HG02623 (cell line): ENCODE data around the gene KEAP1.

Source experiments
- ATAC-seq: cut with Tn5 transposase; IDR thresholded peaks from one replicate; pipeline ENCODE4 v1.9.1; 2021; ENCODE audit warnings: moderate library complexity; ENCODE audit not compliant: unreplicated experiment

Gene KEAP1

DNA sequence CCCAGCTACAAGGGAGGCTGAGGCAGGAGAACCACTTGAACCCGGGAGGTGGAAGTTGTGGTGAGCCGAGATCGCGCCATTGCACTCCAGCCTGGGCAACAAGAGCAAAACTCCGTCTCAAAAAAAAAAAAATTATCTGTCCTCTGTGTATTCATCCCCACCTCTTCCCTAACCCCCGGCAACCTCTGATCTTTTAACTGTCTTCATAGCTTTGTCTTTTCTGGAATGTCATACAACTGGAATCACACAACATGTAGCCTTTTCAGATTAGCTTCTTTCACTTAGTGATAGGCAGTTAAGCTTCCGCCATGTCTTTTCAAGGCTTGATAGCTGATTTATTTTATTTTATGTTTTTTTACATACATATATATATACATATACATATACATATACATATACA, 22.5 kb upstream of the KEAP1 start:
- ATAC-seq = no peak

DNA sequence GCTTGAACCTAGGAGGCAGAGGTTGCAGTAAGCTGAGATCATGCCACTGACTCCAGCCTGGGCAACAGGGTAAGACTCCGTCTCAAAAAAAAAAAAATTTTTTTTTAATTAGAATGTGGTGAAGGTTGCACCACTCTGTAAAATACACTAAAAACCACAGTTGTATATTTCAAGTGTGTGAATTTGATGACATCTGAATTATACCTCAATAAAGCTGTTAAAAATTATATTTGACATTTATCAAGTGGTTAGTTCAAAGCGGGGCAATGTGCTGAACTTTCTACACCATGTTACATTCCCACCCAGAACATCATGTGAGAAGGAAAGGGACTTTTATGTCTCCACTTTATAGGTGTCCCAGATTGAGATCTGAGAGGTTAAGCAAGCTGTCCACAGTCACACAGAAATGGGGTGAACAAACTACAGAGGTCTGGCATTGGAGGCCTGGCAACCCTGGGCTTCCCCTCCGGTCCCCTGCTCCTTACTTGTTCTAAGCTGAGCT, 20.0 kb upstream of the KEAP1 start:
- ATAC-seq = no peak

DNA sequence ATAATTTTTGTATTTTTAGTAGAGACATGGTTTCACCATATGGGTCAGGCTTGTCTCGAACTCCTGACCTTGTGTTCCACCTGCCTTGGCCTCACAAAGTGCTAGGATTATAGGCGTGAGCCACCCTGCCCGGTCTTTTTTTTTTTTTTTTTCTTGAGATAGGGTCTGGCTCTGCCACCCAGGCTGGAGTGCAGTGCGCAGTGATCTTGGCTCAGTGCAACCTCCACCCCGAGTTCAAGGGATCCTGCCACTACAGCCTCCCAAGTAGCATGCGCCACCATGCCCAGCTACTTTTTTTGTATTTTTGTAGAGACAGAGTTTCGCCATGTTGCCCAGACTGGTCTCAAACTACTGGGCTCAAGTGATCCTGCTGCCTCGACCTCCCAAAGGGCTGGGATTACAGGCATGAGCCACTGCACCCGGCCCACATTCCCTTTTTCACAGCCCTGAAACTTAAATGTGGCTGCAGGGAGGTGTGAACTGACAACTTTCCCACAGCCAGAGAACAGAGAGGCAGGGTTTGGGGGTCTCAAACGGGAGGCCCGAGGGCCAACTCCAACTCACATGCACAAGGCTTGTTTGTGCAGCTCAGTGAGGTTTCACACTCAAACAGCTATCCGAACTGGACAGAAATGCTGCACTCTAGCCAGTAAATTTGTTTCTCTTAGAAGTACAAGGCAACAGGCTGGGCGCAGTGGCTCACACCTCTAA, 18.5 kb upstream of the KEAP1 start:
- ATAC-seq = no peak

DNA sequence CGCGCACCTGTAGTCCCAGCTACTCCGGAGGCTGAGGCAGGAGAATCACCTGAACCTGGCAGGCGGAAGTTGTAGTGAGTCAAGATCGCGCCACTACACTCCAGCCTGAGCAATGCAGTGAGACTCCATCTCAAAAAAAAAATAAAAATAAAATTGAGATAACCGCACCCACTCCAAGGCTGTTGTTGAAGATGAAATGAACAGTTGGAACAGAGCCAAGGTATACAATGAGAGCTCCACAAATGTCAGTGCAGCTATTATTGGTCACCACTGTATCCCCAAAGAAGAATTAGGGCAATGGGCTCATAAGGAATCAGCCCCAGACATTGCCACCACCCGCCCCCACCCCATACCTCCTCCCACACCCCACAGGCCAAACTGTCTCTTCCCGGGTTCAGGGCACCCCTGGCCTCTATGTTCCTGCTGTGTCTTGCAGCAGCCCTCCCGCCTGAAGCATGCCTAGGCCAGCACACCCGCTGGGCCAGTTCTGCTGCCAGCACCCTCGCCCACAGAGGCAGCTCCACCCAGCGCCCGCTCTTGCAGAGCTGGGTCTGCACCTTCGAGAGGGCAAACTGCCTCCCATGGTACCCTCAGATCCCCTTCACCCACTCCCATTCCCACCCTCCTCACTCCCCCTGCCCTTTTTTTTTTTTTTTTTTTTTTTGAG, 17.6 kb upstream of the KEAP1 start:
- no peak for ATAC-seq

DNA sequence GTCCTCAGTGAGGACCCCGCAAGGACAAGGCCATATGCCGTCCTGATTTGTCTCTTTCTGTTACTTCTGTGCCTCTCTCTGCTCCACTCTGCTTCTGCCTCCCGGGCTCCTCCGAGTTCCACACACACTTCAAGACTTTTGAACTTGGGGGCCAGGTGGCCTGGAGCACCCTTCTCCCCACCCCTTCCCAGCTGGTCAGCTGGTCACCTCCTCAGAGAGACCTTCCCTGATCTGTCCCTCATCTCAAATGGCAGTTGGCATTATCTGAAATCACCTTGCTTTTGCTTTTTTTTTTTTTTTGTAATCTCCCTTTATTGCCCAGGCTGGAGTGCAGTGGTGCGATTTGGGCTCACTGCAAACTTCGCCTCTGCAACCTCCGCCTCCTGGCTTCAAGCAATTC, 16.3 kb upstream of the KEAP1 start:
- ATAC-seq = no peak

DNA sequence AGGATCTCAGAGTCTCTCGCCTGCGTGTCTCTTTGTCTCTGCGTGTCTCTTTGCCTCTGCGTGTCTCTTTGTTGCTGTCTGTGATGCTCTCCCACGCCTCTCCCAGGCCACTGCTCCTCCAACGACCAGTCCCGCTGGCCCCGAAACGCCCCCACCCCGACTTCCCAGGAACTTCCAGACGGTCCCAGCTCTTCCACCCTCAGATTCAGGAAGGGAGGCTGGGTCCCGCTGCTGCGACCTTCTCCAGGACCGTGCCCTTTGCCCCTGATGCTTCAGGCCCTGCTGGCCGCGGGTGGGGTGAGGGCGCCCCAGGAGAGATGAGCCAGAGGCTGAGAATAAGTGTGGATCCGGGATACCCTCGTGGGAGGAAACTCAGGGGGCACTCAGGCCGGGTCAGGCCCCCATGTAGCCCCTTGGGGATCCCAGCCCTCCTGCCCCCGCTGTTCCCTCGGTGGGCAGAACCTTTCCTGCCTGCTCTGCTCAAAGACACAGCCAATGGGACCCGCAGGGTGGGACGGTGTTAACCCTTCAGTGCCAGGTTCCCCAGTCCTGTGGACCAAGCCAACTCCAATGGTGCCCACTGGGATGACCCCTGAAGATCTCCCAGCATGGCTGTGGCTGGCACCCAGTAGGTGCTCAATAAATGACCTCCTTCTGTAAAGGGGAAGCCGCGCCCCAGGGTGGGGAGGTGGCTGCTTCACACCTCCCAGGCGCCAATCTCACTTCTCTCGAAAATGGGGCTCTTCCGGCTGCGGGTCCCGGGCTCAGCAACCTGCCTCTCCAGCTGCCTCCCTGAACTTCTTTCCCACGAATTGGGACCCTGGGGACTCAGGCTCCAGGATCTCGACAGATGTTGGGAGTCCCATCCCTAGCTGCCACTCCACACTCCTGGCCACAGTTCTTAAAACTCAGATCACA, 15.5 kb upstream of the KEAP1 start:
- no peak for ATAC-seq

DNA sequence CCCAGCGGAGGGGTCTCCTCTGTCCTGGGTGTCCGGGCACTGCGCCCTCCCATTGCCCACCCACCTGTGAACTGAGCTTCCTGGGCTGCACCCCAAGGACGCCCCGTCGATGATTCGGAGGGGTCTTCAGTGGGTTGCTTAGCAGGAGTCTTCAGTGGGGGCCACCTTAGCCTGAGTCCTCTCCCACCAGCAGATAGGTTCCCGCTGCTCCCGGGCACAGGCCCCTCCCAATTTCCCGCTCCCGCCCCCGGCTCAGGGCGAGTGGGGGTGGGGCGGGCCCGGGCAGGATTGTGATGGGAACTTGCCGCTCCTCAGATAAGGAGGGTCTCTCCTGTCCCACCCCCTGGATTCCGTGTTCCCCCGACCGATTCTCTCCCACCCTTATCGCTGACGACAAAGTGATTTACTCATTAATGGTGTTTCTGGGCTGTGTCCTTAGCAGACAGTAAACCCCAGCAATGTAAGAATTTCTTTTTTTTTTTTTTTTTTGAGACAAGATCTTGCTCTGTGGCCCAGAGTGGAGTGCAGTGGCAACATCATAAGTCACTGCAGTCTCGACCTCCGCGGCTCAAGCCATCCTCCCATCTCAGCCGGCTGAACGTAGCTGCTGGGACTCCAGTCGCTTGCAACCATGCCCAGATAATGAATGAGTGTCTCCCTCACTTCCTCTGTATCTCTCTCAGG, 14.7 kb upstream of the KEAP1 start:
- ATAC-seq = no peak

DNA sequence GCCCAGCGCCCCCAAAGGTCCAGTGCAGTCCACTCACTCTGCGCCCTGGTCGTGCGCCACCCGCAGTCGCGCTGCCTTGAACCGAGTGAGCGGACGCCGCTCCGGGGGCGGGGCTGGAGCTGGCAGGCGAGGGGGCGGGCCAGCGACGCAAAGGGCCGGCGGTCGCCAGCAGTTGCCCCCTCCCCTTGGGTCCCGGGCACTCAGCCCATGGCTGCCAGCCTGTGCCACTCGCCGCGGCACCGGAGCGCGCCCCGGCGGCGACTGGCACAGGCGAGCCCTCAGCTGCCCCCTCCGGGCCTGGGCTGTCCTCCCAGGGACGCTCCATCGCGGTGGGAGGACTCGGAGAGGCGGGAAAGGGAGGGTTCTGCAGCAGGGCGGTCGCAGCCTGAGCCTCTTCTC, 14.2 kb upstream of the KEAP1 start, which contains the start of gene S1PR5:
Gene S1PR5, minus strand, starts transcription at position 87 of the 399 bp plus-strand sequence. CDS start 2,436 bp downstream, outside the sequence.
- no peak for ATAC-seq

DNA sequence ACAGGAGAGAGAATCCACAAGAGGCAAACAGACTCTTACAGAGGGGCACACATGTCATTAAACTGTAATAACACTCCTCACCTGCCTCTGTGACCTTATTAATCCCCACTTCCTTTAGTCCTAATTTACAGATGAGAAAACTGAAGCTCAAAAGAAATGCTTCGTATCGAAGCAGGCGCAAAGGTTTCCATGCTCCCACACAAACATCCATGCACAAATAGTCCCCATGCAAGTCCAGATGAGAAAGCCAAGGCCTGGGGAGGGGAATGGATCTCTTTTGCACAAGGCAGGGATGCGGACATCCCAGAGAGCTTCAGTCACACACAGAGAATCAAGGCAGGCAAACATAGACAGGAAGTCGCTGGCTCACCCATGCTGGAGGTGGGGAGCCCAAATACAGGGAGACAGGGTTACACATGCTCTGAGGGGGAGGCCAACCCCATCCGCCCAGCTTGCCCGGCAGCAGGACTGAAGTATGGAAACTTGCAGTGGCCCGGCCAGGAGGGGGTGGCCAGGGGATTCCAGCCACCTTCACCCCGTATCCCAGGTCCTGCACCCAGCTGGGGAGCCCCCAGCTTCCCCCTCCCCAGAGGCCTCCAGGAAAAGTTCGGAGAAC, 13.6 kb upstream of the KEAP1 start:
- no peak for ATAC-seq

DNA sequence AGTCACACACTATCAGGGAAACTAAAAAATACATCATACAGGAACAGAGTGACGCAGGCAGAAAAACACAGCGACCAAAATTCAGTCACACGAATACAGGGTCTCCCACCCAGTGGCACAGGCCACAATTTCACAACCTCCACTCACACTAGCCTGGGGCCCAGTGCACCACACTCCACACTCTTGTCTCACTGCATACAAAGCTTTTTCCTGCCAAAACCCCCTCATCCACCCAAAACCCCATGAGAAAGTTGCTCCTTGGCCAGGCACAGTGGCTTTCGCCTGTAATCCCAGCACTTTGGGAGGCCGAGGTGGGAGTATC, 12.9 kb upstream of the KEAP1 start:
- no peak for ATAC-seq

DNA sequence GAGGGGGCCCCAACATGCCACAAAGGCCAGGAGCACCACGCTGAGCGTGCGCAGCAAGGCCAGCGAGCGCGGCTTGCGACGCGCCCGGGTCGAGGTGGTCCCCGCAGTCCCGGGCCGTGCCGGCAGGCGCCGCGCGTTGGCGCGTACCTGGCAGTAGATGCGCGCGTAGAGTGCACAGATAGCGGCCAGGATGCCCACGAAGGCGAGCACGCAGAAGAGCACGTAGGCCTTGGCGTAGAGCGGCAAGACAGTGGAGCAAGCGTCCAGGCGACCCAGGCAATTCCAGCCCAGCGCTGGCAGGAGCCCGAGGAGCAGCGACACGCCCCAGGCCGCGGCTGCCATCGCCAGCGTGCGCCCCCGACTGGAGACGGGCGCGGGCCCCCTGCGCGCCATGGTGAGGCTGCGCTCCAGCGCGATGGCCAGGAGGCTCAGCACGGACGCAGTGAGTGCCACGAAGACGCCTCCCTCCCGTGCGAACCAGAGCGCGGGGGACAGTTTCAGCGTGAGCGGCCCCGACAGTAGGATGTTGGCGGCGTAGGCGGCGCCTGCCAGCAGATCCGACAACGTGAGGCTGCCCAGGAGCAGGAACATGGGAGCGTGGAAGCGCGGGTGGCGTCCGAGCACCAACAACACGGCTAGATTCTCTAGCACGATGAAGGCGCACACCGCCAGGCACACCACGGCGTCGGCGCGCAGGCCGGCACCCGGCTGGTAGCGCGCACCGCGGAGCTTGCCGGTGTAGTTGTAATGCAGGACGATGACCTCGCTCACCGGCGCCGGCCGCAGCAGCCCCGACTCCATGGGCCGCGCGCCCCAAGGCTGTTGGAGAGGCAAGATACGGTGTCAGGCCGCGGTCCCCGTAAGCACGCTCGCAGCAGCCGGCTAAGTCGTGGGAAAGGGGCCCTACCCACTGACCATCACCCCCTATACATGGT, 11.3 kb upstream of the KEAP1 start:
- no peak for ATAC-seq

DNA sequence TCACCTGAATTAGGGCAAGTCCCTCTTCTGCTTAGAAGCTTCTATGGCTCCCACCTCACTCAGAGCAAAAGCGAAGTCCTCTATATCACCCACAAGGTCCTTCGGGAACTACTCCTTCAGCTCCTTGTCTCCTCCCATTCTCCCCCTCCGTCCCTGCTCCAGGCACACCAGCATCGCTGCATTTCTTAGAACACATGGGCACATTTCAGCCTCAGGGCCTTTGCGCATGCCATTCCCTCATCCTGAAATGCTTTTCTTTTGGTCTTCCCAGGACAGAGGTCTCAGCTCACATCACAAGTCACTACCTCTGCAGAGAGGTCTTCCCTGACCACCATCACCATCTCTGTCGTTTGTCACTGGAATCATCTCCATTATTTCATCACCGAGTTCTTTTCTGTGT, 10.1 kb upstream of the KEAP1 start:
- no peak for ATAC-seq

DNA sequence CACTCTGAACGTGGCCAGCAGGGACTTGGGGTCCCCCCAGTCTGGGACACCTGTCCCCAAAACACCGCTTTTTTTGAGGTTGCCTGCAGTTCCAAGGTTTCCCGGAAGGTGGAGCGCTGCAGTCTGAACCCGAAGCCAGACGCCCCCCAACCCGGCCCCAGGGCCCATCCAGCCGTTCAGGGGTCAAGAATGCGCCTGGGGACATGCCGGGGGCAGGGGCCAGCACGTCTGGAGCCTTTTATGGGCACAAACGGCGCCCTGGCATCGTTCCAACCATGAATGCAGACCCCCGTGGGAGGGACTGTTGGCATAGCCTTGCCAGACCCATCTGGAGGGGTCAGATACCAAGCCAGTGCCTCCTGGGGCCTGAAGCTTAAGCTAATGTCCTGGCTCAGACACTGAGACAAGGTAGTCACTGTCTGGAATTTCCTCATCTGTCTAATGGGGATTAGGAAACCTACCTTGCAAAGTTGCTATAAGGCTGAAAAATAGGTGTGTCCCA, 7.2 kb upstream of the KEAP1 start:
- no peak for ATAC-seq

DNA sequence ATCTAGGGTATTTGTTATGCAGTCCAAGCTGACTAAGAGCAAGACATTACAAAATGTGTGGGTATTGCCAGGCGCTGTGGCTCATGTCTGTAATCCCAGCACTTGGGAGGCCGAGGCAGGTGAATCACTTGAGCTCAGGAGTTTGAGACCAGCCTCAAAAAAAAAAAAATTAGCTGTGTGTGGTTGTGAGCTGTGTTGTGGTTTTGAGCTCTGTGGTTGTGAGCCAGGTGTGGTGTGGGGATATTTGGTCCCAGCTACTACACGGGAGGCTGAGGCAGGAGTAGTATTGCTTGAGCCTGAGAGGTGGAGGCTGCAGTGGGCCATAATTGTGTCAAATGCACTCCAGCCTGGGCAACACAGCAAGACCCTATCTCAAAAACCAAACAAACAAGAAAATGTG, 5.6 kb upstream of the KEAP1 start:
- no peak for ATAC-seq

DNA sequence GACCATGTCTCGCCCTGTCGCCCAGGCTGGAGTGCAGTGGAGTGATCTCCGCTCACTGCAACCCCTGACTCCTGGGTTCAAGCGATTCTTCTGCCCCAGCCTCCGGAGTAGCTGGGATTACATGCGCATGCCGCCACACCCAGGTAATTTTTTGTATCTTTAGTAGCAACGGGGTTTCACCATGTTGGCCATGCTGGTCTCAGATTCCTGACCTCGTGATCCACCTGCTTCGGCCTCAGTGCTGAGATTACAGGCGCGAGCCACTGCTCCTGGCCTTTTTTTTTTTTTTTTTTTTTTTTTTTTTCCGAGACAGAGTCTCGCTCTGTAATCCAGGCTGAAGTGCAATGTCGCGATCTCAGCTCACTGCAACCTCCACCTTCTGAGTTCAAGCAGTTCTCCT, 4.9 kb upstream of the KEAP1 start:
- ATAC-seq = no peak

DNA sequence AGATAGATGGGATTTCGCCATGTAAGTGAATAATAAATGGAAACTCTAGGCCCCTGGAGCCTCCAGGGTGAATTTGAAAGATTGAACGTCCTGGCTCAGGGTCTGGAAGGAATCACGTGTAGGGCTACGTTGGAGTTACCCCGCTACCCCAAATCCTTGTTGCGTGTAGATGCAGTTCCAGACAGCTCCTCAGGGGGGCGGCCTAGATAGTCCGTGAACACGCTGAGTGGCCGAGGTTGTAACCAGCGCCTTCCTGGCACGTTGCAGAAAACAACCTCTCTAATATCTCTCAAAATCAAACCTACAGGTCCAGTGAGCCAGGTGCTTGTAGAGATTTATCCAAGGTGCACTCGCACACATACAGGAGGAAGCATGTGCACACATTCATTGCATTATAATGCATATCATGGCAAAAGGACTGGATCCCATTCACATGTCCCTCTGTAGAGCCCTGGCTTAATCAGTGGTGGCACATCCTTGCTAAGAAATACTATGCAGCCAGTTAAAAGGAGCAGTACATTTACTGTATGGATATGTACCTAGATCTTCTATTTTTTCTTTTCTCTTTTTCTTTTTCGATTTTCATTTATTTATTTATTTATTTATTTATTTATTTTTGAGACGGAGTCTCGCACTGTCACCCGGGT, 2.5 kb upstream of the KEAP1 start:
- no peak for ATAC-seq

DNA sequence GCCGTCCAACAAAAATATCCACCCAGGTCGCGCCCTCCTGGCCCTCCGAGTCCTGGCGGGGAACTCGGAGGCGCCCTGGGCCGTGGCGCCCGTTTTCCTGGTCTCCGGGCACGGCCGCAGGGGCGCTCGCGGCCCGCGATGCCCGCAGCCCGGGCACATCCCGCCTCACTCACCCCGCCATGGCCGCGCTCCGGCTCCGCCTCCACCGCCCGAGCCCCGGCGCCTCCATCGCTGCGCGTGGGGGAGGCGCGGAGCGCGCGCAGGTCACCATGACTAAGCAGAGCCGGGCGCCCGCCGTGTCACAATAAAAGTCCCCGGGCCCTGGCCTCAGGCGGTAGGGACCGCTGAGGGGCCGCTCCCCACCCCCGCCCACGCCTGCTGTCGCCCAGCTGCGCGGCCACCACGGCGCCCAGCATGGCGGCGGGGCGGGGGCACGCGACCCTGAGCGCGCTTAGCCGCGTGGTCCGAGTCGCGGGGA, 593 bp downstream of the KEAP1 start:
- peak; percentile 74 for ATAC-seq

DNA sequence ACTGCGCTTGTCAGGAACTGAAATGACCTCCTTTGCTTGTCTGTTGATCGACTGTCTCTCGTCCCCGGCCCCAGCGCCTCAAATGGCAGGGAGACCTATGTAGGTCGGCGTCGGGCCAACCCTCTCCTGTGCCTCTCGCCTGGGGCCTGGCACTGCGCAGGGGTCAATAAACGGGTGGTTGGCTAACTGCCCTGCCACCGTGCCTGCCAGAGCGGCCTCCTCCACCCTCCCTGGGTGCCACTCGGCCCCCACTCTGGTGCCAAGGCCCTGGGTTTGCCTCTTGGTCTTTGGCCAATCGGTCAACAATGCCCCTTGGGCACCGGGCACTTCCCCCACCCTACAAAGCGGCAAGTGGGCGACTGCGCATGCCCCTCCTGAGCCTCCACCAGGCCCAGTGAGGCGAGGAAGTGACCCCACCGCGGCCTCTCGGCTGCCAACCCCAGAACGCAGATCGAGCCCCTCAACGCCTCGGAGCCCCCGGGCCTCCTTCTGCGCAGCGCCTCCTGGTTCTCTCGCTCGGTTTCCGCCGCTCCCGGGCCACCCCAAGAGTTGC, 1.1 kb downstream of the KEAP1 start:
- peak; percentile 35 for ATAC-seq

DNA sequence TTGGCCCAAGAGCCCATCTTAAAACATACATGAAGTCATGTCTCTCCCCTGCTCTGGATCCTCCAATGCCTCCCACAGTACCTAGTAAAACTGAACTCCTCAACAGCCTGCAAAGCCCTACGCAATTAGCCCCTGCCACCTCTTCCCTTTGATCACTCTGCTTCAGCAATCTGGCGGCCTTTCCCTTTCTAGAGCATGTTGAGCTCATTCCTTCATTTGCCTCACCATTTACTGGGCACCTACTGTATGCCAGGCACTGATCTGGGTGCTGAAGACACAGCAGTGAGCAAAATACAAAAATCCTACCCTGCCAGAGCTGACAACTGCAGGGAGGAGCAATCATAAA, 2.9 kb downstream of the KEAP1 start:
- no peak for ATAC-seq
